Esophagus muscularis mucosa (tissue), 3 donors: ENCODE data around the gene TUBA1A.
A peak's percentile ranks its signal among the peaks of the same experiment; 100 is the strongest.

Experiments
- POLR2A ChIP-seq: fragments of 450-650 bp; IDR thresholded peaks from one replicate; pipeline ENCODE4 v1.6.1; 2017; ENCODE audit warnings: antibody characterized with exemption, moderate library complexity, mild to moderate bottlenecking, low read depth
- TF ChIP-seq, protein P1 (sequence below), 3 experiments: fragments of 200-600 bp in 2 of 3; fragments of 450-650 bp in 1 of 3; sonication (generic) in 2 of 3; IDR thresholded peaks; one replicate each; pipeline ENCODE4 v1.5.1; 2017 to 2019; ENCODE audit warnings: antibody characterized with exemption in 3 of 3, mild to moderate bottlenecking in 2 of 3, moderate library complexity in 1 of 3

DNA sequence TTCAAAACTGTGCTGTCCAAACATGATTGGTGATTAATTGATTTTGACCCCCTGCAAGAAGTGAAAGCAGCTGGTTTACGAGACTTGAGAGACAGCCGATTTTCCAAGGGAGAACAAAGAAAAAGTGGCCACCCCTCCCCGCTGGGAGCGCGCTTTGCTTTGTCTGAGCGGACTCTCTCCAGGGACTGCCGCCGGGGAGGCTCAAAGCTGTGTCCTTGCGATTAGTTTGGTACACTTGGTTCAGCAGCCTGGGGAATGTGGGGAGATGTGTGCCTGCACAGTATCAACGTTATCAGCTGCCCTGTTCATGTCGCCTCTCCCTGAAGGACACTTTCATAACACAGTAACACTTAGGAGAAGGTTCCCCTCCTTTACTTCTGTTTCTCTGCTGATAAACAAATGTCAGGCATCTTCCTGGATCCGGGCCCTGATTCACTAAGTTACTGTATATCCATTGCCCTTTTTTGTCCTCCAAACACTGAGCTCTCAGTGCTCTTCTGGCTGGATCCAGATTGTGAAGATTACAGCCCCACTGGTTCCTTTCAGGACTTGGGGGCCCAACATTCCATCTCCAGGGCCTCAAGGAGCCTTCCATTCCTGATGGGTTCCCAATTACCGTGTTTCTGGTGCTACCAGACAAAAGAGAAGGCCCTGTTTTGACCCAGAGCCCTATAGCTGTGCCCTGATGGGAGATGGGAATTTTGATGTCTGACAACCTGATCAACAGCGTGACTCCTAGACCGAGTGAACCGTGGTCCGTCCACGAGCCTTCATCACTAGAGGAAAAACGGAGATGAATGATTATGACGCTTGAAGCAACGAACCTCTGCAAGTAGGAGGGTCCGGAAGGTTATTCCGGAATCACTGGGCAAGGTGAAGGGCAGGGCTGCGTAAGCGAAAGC lies 44.3 kb upstream of the TUBA1A start:
- TF ChIP-seq, protein P1, sequence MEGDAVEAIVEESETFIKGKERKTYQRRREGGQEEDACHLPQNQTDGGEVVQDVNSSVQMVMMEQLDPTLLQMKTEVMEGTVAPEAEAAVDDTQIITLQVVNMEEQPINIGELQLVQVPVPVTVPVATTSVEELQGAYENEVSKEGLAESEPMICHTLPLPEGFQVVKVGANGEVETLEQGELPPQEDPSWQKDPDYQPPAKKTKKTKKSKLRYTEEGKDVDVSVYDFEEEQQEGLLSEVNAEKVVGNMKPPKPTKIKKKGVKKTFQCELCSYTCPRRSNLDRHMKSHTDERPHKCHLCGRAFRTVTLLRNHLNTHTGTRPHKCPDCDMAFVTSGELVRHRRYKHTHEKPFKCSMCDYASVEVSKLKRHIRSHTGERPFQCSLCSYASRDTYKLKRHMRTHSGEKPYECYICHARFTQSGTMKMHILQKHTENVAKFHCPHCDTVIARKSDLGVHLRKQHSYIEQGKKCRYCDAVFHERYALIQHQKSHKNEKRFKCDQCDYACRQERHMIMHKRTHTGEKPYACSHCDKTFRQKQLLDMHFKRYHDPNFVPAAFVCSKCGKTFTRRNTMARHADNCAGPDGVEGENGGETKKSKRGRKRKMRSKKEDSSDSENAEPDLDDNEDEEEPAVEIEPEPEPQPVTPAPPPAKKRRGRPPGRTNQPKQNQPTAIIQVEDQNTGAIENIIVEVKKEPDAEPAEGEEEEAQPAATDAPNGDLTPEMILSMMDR (IDR thresholded peaks at IDR 0.05): peak; percentile 12 to 32 (median 27)
- no peak for TF ChIP-seq POLR2A
